Measurements from ENCODE around the gene PRF1.
"Not testable (repeated sequence)": the region's sequence is repeated elsewhere in the genome, so short reads cannot be mapped to it uniquely, and the experiment has no call there.

Gene PRF1

GRCh38 chr10:70602665-70603448 is at the start of gene PRF1:
Gene PRF1, minus strand, starts transcription at chr10:70602741. Its CDS starts 1,839 bp downstream, at chr10:70600902.
- no peak for FAIRE-seq

GRCh38 chr10:70651661-70652060 is 49.1 kb upstream of the PRF1 start:
- FAIRE-seq, result no peak

- no peak for FAIRE-seq
Measured at GRCh38 chr10:70650718-70651117, 48.2 kb upstream of the PRF1 start.

- no peak for FAIRE-seq
Measured at GRCh38 chr10:70650104-70650503, 47.6 kb upstream of the PRF1 start.

- FAIRE-seq, result no peak
Measured at GRCh38 chr10:70649526-70649925, 47.0 kb upstream of the PRF1 start.

GRCh38 chr10:70648427-70648826 is 45.9 kb upstream of the PRF1 start:
- FAIRE-seq, result no peak

- no peak for FAIRE-seq
Measured at GRCh38 chr10:70647086-70647485, 44.5 kb upstream of the PRF1 start.

- FAIRE-seq, result not testable (repeated sequence)
Measured at GRCh38 chr10:70644959-70645358, 42.4 kb upstream of the PRF1 start.

GRCh38 chr10:70643272-70643671 is 40.7 kb upstream of the PRF1 start:
- not testable (repeated sequence) for FAIRE-seq

GRCh38 chr10:70639640-70640383 is 37.3 kb upstream of the PRF1 start:
- not testable (repeated sequence) for FAIRE-seq

GRCh38 chr10:70634515-70634914 is 32.0 kb upstream of the PRF1 start:
- FAIRE-seq, result not testable (repeated sequence)

GRCh38 chr10:70634011-70634410 is 31.5 kb upstream of the PRF1 start:
- no peak for FAIRE-seq

- not testable (repeated sequence) for FAIRE-seq
Measured at GRCh38 chr10:70631735-70632134, 29.2 kb upstream of the PRF1 start.

- FAIRE-seq, result no peak
Measured at GRCh38 chr10:70629338-70629737, 26.8 kb upstream of the PRF1 start.

- FAIRE-seq, result no peak
Measured at GRCh38 chr10:70626056-70626455, 23.5 kb upstream of the PRF1 start.

GRCh38 chr10:70622981-70623844 is 20.7 kb upstream of the PRF1 start:
- no peak for FAIRE-seq

- FAIRE-seq, result no peak
Measured at GRCh38 chr10:70622541-70622940, 20.0 kb upstream of the PRF1 start.

- no peak for FAIRE-seq
Measured at GRCh38 chr10:70621503-70622078, 19.1 kb upstream of the PRF1 start.

- FAIRE-seq, result no peak
Measured at GRCh38 chr10:70620020-70620289, 17.4 kb upstream of the PRF1 start.

- peak; percentile 46 for FAIRE-seq
Measured at GRCh38 chr10:70619271-70620019, 16.9 kb upstream of the PRF1 start.

GRCh38 chr10:70618663-70619062 is 16.1 kb upstream of the PRF1 start:
- FAIRE-seq, result no peak
